Measurements from ENCODE around the gene CDK16. TPM values are rescaled to one million over a fixed set of nuclear protein-coding genes. Genes with fewer than 3 reads are reported as not detected.

The CDK16 gene
- 67.9 and 72.2 TPM in 2 replicates for total RNA-seq

GRCh38 chrX:47218280-47218919, at the start of gene CDK16:
TSS of gene CDK16 (plus strand) at chrX:47218681. CDS start at chrX:47223558, 4,877 bp downstream.

GRCh38 chrX:47193475-47194193, 24.8 kb upstream of the CDK16 start, which contains the start of gene UBA1:
TSS of gene UBA1 (plus strand) at chrX:47193829. CDS start at chrX:47198803, 4,974 bp downstream.

GRCh38 chrX:47232803-47233332, 14.4 kb downstream of the CDK16 start, which contains the start of gene USP11:
TSS of gene USP11 (plus strand) at chrX:47233009. CDS start at chrX:47233044, 35 bp downstream.

Other genes with a start within 250 kb of the CDK16 start
- gene RGN, start 140.2 kb upstream of the CDK16 start, total RNA-seq, result under 0.01 and 0.61 TPM in 2 replicates
- gene NDUFB11, start 74.0 kb upstream of the CDK16 start, total RNA-seq, result 51.5 and 82.5 TPM in 2 replicates
- gene RBM10, start 73.5 kb upstream of the CDK16 start, total RNA-seq, result 57.3 and 58.1 TPM in 2 replicates
- 108 and 141 TPM in 2 replicates for gene UBA1, start 24.9 kb upstream of the CDK16 start, total RNA-seq
- gene USP11, start 14.3 kb downstream of the CDK16 start, total RNA-seq, result 21.9 and 24.0 TPM in 2 replicates
- not detected in 2 replicates for gene ZNF157, start 151.9 kb downstream of the CDK16 start, total RNA-seq